ENCODE results near the gene SLPI.

Gene SLPI

DNA sequence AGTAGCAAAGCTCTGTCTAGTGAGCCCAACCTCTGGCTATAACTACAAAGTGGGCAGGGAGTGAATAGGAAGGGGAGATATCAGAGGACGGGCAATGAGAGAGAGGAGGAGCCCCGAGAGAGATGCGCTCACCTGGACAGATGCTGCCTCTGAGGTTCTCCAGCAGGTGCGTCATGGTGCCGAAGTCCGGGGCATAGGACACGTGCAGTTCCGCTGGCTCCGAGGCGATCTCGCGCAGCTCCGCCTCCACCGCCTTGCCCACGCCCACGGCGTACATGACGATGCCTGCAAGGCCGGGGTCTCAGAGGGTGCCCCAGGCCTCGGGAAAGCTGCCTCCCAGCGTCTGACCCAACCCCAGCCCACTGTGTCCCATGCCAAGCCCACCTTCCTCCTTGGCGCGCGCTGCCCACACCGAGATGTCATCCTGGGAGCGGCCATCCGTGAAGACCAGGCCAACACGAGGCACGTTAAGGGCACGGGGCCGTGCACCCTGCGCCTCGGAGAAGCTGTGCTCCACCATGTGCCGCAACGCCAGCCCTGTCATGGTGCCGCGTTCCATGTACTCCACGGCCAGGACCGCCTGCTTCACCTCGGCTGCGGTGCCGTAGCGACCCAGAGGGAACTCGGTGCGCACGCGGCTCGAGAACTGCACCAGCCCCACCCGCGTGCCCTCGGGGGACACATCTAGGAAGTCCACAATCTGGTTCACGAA, 43.6 kb upstream of the SLPI start:
- TF ChIP-seq, protein P1, sequence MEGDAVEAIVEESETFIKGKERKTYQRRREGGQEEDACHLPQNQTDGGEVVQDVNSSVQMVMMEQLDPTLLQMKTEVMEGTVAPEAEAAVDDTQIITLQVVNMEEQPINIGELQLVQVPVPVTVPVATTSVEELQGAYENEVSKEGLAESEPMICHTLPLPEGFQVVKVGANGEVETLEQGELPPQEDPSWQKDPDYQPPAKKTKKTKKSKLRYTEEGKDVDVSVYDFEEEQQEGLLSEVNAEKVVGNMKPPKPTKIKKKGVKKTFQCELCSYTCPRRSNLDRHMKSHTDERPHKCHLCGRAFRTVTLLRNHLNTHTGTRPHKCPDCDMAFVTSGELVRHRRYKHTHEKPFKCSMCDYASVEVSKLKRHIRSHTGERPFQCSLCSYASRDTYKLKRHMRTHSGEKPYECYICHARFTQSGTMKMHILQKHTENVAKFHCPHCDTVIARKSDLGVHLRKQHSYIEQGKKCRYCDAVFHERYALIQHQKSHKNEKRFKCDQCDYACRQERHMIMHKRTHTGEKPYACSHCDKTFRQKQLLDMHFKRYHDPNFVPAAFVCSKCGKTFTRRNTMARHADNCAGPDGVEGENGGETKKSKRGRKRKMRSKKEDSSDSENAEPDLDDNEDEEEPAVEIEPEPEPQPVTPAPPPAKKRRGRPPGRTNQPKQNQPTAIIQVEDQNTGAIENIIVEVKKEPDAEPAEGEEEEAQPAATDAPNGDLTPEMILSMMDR (IDR thresholded peaks at IDR 0.05; ENCODE audit: control extremely low read depth, extremely low read depth, low read depth, missing control alignments) = no peak
- ChIA-PET CTCF (interaction anchor here (0.8 to 1.5 kb wide), 3 partner anchors 8 to 139 kb away, joined by 3 read pairs; no protein-coding TSS in a partner anchor), POLR2A (no interaction called here)
- DNase-seq (ENCODE audit: extremely low spot score) = no peak

DNA sequence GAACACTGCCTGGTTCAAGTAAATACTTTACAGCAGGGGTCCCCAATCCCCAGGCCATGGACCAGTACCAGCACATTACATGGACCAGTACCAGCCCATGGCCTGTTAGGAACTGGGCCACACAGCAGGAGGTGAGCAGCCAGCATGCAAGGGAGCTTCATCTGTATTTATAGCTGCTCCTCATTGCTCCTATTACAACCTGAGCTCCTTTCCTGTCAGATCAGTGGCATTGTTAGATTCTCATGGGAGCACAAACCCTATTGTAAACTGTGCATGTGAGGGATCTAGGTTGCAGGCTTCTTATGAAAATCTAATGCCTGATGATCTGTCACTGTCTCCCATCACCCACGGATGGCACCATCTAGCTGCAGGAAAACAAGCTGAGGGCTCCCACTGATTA, 40.3 kb upstream of the SLPI start:
- TF ChIP-seq, protein P1 (IDR thresholded peaks at IDR 0.05; ENCODE audit: control extremely low read depth, extremely low read depth, low read depth, missing control alignments) = no peak
- ChIA-PET CTCF (interaction anchor here (0.8 to 8.0 kb wide), 36 partner anchors 8 to 548 kb away, joined by 3 to 110 read pairs (median 6); partner anchors contain the start of genes KCNS1, SEMG2, SYS1 and WFDC2), POLR2A (no interaction called here)
- no peak for DNase-seq (ENCODE audit: extremely low spot score)

DNA sequence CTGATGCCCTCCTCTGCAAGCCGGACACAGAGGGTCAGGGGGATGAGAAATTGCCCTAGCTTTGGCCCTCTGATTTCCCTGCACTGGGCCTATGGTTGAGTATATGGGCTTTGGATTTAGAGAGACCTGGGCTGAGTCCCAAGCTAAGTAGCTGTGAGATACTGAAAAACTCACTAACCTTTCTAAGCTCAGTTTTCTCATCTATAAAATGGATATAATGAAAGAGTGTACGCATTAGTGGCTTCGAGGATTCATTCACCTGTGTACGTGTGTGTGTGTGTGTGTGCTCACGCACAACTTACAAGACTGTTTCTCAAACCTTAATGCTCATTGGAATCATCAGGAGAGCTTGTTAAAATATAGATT, 39.6 kb upstream of the SLPI start:
- ChIA-PET POLR2A (interaction anchor here (0.5 to 0.6 kb wide), 2 partner anchors 103 to 369 kb away, joined by 4 to 7 read pairs; no protein-coding TSS in a partner anchor), CTCF (interaction anchor here (0.7 to 8.0 kb wide), 46 partner anchors 9 to 547 kb away, joined by 3 to 110 read pairs (median 5); partner anchors contain the start of genes KCNS1, SEMG2, SYS1 and WFDC2)
- no peak for DNase-seq (ENCODE audit: extremely low spot score)
- TF ChIP-seq, protein P1 (IDR thresholded peaks at IDR 0.05; ENCODE audit: control extremely low read depth, extremely low read depth, low read depth, missing control alignments) = no peak

DNA sequence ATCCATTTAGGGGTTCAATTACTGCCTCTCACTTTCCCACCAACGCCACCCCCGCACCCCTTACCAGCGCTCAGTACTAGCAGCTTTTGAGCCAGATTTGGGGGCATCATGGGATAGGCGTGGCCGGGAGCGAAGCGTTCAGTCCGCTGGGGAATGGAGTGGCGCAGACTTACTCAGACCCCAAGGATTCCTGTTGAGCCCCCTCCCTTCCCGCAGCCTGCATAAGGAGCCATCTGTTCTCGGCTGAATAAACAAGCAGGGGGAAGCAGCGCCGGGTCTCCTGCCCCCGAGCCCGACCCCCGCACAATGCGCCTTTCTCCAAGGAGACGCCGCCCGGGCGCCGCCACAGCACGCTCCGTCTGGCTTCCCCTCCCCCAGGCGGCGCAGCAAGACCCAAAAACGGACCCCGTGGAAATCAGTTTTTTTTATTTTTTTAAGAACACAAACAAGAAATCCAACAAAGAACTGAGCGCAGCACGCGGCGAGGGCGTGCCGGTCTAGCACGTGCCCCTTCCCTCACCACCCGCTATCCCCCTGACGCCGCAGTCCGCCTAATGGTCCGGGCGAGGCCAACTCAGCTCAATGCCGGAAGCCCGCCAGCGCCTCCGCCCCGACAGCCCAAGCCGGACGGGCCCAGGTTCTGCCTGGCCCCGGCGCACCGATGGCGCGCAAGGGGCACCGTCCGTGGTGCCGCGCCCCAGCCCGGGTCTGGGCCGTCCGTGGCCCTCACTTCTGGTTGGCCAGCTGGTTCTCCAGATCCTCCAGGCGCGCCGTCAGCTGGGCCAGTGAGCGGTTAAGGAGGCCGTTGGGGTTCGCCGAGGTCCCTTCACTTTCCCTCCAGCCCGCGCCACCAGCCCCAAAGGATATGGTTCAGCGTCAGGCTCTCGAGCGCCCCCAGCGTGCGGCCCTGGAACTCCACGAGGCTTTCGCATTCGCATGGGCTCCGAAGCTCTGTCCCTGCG, 39.0 kb upstream of the SLPI start:
- ChIA-PET POLR2A (interaction anchor here (0.5 kb wide), 1 partner anchor 368 kb away, joined by 7 read pairs; no protein-coding TSS in a partner anchor), CTCF (interaction anchor here (0.6 to 8.0 kb wide), 50 partner anchors 9 to 547 kb away, joined by 3 to 110 read pairs (median 5); partner anchors contain the start of genes KCNS1, SEMG2, SYS1 and WFDC2)
- TF ChIP-seq, protein P1 (IDR thresholded peaks at IDR 0.05; ENCODE audit: control extremely low read depth, extremely low read depth, low read depth, missing control alignments) = peak; percentile 90
- DNase-seq (ENCODE audit: extremely low spot score) = peak; percentile 83

DNA sequence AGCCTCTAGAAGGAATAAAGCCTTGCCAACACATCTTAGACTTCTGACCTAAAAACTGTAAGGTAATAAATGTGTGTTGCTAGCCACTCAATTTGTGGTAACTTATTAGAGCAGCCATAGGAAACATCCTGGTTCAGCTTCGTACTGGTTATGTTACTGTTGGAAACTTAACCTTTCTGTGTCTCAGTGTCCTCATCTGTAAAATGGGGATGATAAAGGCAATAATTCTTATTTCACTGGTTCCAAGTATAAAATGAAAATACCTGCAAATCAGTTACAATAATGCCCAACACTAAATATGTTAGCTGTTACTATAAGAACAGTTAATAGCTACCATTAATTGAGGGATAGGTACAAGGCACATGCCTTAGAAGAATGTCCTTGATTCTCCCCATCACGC, 38.0 kb upstream of the SLPI start:
- DNase-seq (ENCODE audit: extremely low spot score) = no peak
- CTCF ChIA-PET = interaction anchor here (0.9 to 8.0 kb wide), 21 partner anchors 9 to 544 kb away, joined by 3 to 110 read pairs (median 17); partner anchors contain the start of genes KCNS1, SYS1 and WFDC5
- TF ChIP-seq, protein P1 (IDR thresholded peaks at IDR 0.05; ENCODE audit: control extremely low read depth, extremely low read depth, low read depth, missing control alignments) = no peak
- POLR2A ChIA-PET = no interaction called here

DNA sequence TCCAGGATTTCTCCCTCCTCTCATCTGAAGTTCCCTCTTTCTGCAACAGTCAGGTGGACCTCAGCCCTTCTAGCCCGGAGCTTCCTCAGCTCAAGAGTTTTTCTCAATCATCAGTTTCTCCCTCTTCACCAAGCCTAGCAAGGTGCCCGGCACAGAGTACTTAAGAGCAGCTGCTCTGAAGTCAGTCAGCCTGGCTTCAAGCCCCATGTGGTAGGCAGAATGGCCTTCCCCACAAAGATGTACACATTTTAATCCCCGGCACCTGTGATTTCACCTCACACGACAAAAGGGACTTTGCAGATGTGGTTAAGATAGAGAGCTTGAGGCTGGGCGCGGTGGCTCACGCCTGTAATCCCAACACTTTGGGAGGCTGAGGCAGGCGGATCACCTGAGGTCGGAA, 37.2 kb upstream of the SLPI start:
- ChIA-PET POLR2A (no interaction called here), CTCF (interaction anchor here (0.9 to 8.0 kb wide), 33 partner anchors 9 to 507 kb away, joined by 3 to 110 read pairs (median 5); partner anchors contain the start of genes KCNS1, MATN4 and WFDC5)
- DNase-seq (ENCODE audit: extremely low spot score) = no peak
- TF ChIP-seq, protein P1 (IDR thresholded peaks at IDR 0.05; ENCODE audit: control extremely low read depth, extremely low read depth, low read depth, missing control alignments) = no peak
